ENCODE data around the gene PDE7B.

DNA sequence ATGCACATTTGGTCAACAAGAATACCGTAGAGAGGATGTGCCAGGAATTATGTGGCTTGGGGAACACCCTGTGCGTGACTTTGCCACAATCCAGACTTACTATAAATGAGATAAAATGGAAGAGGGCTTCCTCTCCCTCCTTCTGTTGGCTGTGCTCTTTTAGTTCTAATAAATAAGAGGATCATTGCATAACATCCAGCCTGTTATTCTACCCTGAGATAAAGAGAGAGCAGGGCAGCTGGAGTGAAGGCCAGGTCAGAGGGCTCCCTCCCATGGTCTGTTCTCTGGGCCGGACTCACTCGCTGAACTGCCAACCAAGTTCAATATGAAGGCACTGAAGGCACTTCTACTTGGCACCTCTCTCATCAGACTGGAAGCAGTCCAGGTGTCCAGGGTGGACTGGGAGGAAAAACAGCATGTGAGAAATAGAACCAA, 306.9 kb downstream of the PDE7B start:
- TF ChIP-seq, protein P1, sequence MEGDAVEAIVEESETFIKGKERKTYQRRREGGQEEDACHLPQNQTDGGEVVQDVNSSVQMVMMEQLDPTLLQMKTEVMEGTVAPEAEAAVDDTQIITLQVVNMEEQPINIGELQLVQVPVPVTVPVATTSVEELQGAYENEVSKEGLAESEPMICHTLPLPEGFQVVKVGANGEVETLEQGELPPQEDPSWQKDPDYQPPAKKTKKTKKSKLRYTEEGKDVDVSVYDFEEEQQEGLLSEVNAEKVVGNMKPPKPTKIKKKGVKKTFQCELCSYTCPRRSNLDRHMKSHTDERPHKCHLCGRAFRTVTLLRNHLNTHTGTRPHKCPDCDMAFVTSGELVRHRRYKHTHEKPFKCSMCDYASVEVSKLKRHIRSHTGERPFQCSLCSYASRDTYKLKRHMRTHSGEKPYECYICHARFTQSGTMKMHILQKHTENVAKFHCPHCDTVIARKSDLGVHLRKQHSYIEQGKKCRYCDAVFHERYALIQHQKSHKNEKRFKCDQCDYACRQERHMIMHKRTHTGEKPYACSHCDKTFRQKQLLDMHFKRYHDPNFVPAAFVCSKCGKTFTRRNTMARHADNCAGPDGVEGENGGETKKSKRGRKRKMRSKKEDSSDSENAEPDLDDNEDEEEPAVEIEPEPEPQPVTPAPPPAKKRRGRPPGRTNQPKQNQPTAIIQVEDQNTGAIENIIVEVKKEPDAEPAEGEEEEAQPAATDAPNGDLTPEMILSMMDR (conservative IDR thresholded peaks at IDR 0.05; ENCODE audit: low read length) = no peak
- TF ChIP-seq EZH2phosphoT487 (IDR thresholded peaks at IDR 0.05; ENCODE audit: borderline replicate concordance, low read depth, low read length) = no peak

Data from OCI-LY7 (cell line).